ENCODE measurements around the gene OSBPL7. TPM values are rescaled to one million over a fixed set of nuclear protein-coding genes. Genes with fewer than 3 reads are reported as not detected.
"Not testable (repeated sequence)": the region's sequence is repeated elsewhere in the genome, so short reads cannot be mapped to it uniquely, and the experiment has no call there.

Gene OSBPL7
- total RNA-seq, 1 donor from 2014 or later: 25.1 TPM

DNA sequence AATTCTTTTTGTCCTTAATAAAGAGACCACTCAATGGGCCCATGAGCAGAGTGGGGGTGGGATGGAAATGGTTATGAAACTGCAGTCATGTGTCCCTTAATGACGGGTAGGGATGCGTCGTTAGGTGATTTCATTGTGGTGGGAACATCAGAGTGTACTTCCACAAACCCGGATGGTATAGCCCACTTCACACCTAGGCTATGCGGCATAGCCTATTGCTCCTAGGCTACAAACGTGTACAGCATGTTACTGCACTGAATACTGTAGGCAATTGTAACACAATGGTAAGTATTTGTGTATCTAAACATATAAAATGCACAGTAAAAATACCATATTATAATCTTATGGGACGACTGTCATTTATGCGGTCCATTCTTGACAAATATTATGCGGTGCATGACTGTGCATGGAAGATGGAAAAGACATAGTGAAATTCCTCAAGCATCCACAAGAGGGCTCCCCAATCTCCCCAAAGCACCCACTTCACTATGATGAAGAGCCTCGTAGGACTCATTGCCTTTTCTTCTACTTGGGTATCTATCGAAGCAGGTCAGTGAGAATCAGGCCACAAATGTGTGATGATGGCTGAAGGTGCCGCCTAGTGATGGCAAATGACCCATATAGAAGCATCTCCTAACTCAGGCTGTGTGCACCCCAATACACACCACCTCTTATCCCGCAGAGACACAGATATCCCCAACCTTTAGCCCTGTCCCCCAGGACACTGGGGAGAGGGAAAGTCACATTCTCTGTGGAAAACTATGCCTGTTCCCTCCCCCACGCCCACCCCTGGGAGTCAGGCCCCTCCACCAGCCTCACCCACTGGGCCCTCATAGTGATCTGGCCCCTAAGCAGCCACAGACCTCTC is 45.0 kb downstream of the OSBPL7 start:
- no peaks in the 10 kb centered on the region for H3K4me1 Mint-ChIP-seq
- no peak overlapping the region for H3K4me3 Mint-ChIP-seq
- no peaks in the 10 kb centered on the region for H3K36me3 Mint-ChIP-seq
- no peaks in the 10 kb centered on the region for H3K9me3 Mint-ChIP-seq
- TF ChIP-seq, protein P1, sequence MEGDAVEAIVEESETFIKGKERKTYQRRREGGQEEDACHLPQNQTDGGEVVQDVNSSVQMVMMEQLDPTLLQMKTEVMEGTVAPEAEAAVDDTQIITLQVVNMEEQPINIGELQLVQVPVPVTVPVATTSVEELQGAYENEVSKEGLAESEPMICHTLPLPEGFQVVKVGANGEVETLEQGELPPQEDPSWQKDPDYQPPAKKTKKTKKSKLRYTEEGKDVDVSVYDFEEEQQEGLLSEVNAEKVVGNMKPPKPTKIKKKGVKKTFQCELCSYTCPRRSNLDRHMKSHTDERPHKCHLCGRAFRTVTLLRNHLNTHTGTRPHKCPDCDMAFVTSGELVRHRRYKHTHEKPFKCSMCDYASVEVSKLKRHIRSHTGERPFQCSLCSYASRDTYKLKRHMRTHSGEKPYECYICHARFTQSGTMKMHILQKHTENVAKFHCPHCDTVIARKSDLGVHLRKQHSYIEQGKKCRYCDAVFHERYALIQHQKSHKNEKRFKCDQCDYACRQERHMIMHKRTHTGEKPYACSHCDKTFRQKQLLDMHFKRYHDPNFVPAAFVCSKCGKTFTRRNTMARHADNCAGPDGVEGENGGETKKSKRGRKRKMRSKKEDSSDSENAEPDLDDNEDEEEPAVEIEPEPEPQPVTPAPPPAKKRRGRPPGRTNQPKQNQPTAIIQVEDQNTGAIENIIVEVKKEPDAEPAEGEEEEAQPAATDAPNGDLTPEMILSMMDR (IDR thresholded peaks at IDR 0.05; ENCODE audit: unreplicated experiment): peak; percentile 56
- peaks cover 68% of the 10 kb centered on the region for H3K27me3 Mint-ChIP-seq (ENCODE audit: low read depth)
- H3K27ac Mint-ChIP-seq: no peak overlapping the region
- no peak for DNase-seq (ENCODE audit: low spot score in 2 of 2, unreplicated experiment in 2 of 2)

DNA sequence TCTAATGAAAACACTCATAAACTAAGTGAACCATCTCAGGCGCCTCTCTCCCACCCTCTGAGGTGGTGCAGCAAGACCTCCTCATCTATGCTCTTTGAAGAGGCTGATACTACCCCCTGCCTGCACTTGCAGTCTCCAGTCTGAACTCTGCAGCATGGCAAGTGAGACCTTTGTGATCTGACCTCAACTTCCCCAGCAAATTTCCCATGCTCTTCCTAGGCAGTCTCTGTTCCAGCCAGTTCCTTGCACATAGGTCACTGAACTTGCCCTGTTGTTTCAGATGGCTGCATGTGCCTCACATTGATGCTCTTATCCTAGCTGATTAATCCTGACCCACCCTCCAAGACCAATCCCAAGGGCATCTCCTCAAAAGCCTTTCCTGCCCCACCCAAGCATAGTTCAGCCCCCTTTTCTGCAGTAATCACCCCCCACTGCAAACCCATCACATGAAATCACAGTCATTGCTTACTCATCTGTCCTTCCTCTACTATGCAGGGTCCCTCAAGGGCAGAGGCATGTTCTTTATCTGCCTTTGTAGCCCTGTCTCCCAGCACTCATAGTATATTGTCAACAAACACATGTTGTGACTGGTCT is 46.5 kb downstream of the OSBPL7 start:
- no peak overlapping the region for H3K4me3 Mint-ChIP-seq
- H3K27ac Mint-ChIP-seq: no peak overlapping the region
- peaks cover 6% of the 10 kb centered on the region for H3K9me3 Mint-ChIP-seq
- TF ChIP-seq, protein P1 (IDR thresholded peaks at IDR 0.05; ENCODE audit: unreplicated experiment): no peak
- H3K4me1 Mint-ChIP-seq: no peaks in the 10 kb centered on the region
- no peaks in the 10 kb centered on the region for H3K36me3 Mint-ChIP-seq
- peaks cover 54% of the 10 kb centered on the region for H3K27me3 Mint-ChIP-seq (ENCODE audit: low read depth)
- no peak for DNase-seq (ENCODE audit: low spot score in 2 of 2, unreplicated experiment in 2 of 2)

DNA sequence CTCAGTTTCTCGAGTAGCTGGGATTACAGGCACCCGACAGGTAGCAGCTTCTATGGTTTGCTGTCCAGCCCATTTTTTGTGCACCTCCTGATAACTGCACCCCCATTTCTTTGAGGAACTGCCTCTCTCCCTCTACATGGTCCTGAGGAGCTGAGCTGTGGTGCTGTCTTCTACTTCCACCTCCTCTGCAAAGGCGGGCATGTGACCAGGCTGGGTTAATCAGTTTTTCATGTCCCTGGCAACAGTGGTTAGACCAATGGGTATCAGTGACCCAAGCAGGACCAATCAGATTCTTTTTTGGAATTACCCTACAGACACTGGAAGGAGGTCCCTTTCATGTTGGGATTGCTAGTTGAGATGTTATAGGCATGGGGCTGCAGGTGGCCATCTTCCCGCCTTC is 47.3 kb downstream of the OSBPL7 start:
- H3K4me3 Mint-ChIP-seq: no peak overlapping the region
- no peak overlapping the region for H3K27ac Mint-ChIP-seq
- TF ChIP-seq, protein P1 (IDR thresholded peaks at IDR 0.05; ENCODE audit: unreplicated experiment): no peak
- DNase-seq (ENCODE audit: low spot score in 2 of 2, unreplicated experiment in 2 of 2): no peak
- H3K4me1 Mint-ChIP-seq: no peaks in the 10 kb centered on the region
- peaks cover 6% of the 10 kb centered on the region for H3K9me3 Mint-ChIP-seq
- H3K27me3 Mint-ChIP-seq (ENCODE audit: low read depth): peaks cover 52% of the 10 kb centered on the region
- no peaks in the 10 kb centered on the region for H3K36me3 Mint-ChIP-seq

DNA sequence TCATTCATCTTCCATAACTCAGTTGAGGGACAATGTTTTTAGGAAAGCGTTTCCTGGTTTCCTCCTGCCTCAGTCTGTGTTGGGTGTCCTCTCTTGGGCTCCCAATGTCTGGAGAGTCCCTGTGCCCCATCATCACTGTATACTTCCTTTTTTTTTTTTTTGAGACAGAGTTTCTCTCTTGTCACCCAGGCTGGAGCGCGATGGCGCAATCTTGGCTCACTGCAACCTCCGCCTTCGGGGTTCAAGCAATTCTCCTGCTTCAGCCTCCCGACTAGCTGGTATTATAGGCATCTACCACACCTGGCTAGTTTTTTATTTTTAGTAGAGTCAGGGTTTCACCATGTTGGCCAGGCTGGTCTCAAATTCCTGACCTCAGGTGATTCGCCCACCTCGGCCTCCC is 47.9 kb downstream of the OSBPL7 start:
- not testable (repeated sequence) for H3K27ac Mint-ChIP-seq; H3K36me3 Mint-ChIP-seq; H3K4me1 Mint-ChIP-seq; DNase-seq (ENCODE audit: low spot score in 2 of 2, unreplicated experiment in 2 of 2); H3K4me3 Mint-ChIP-seq
- H3K27me3 Mint-ChIP-seq (ENCODE audit: low read depth): peaks cover 55% of the 10 kb centered on the region
- H3K9me3 Mint-ChIP-seq: peaks cover 12% of the 10 kb centered on the region

DNA sequence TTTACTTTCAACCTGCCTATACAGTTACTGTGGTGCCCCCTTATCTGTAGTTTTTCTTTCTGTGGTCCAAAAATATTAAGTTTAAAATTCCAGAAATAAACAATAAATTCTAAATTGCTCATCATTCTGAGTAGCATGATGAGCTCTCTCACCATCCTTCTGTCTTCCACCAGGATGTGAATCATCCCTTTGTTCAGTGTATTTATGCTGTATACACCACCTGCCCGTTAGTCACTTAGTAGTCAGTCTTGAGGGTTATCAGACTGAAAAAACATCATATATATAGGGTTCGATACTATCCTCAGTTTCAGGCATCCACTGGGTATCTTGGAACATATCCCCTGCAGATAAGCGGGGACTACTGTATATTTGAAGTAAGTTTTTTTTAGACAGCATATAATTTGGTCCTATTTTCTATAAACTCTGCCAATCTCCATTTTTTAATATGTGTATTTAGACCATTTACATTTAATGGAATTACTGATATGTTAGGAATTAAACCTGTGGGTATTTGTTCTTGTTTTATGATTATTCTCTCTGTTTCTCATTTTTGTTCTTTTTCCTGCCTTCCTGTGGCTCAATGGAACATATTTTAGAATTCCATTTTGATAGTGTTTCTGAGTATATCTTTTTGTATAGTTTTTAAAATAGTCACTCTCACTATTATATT is 57.5 kb downstream of the OSBPL7 start:
- Mint-ChIP-seq H3K9me3 (peaks cover 38% of the 10 kb centered on the region), H3K4me1 (no peaks in the 10 kb centered on the region), H3K4me3 (no peak overlapping the region), H3K27ac (no peak overlapping the region), H3K27me3 (ENCODE audit: low read depth) (peaks cover 39% of the 10 kb centered on the region), H3K36me3 (no peaks in the 10 kb centered on the region)
- DNase-seq (ENCODE audit: low spot score in 2 of 2, unreplicated experiment in 2 of 2): no peak
- TF ChIP-seq, protein P1 (IDR thresholded peaks at IDR 0.05; ENCODE audit: unreplicated experiment): no peak

DNA sequence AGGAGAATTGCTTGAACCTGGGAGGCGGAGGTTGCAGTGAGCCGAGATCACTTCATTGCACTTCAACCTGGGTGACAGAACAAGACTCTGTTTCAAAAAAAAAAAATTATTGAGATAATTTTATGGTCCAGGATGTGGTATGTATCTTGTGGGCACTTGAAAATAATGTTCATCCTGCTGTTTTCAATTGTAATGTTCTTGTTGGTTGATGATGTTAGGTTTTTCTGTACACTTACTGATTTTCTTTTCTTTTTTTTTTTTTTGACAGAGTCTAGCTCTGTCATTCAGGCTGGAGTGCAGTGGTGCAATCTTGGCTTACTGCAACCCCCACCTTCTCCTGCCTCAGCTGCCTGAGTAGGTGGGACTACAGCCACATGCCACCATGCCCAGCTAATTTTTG is 58.9 kb downstream of the OSBPL7 start:
- peaks cover 36% of the 10 kb centered on the region for H3K9me3 Mint-ChIP-seq
- H3K36me3 Mint-ChIP-seq: no peaks in the 10 kb centered on the region
- H3K4me3 Mint-ChIP-seq: no peak overlapping the region
- DNase-seq (ENCODE audit: low spot score in 2 of 2, unreplicated experiment in 2 of 2): no peak
- H3K27me3 Mint-ChIP-seq (ENCODE audit: low read depth): peaks cover 46% of the 10 kb centered on the region
- no peaks in the 10 kb centered on the region for H3K4me1 Mint-ChIP-seq
- no peak overlapping the region for H3K27ac Mint-ChIP-seq
- TF ChIP-seq, protein P1 (IDR thresholded peaks at IDR 0.05; ENCODE audit: unreplicated experiment): no peak
